ENCODE data around the gene FBXO8. TPM values are rescaled to one million over a fixed set of nuclear protein-coding genes. Genes with fewer than 3 reads are reported as not detected.

FBXO8 gene
- total RNA-seq, 2 experiments from 2014 or later: 17.9 to 19.4 TPM

DNA sequence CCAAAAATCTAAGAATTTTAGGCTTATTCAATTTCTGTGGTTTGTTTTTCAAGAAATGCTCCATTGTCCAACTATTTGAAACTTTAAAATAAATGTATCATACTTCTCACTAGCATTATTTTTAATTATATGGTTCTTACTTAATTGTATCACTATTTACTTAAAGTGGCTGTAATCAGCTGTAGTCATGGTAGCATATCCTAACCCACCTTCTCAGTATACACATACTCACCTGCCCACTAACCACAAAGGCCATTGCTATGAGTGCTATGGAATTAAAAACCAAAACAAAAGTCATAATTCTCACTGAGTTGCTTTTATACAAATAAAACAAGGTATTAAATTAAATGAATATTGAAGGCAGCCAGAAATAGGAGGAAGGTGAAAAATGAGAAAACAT is 5.0 kb downstream of the FBXO8 start:
- CTCF ChIA-PET: no interaction called here

DNA sequence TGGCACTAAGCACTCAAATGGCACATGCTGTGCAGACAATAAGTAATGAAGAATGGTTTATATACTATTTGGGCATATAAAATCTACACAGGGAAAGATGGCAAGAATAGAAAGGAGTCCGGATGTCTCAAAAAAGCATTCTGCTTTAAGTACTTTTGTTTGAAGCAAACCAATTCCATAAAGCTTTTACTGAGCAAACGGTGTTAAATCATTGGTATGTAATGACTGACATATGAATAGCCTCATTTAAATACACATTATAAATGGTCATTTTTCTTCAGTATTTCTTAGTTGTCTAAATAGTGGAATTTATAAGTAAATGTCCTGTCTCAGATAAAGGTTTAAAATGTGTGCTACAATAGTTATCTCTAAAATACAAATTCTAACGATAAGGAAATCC is 6.0 kb downstream of the FBXO8 start:
- H3K4me1 Mint-ChIP-seq (ENCODE audit: low read depth): peaks cover 84% of the 10 kb centered on the region

More for the DNA sequence above, 5.0 kb downstream of the FBXO8 start:
- POLR2A ChIA-PET: interaction anchor here (0.7 kb wide), 1 partner anchor 27 kb away, joined by 4 read pairs; no protein-coding TSS in a partner anchor
- H3K27me3 Mint-ChIP-seq: no peaks in the 10 kb centered on the region
- Histone ChIP-seq H3K27ac (ENCODE audit: low read depth in 1 of 2, low read length in 2 of 2) (no peak overlapping the region), H3K4me1 (ENCODE audit: insufficient read depth, low read length) (peaks cover 3% of the 10 kb centered on the region), H3K4me3 (ENCODE audit: low read length) (no peak overlapping the region), H3K27me3 (ENCODE audit: control insufficient read depth in 1 of 2, insufficient read depth in 2 of 2, low read length in 2 of 2) (no peaks in the 10 kb centered on the region), H3K36me3 (ENCODE audit: insufficient read depth, low read length) (peaks cover 7% of the 10 kb centered on the region), H3K9me3 (ENCODE audit: control insufficient read depth in 1 of 2, insufficient read depth in 1 of 2, low read length in 2 of 2) (no peaks in the 10 kb centered on the region)
- H3K36me3 Mint-ChIP-seq (ENCODE audit: low read depth): peaks cover 36% of the 10 kb centered on the region
- H3K27ac Mint-ChIP-seq: no peak overlapping the region
- H3K4me1 Mint-ChIP-seq (ENCODE audit: low read depth): peaks cover 84% of the 10 kb centered on the region
- no peaks in the 10 kb centered on the region for H3K9me3 Mint-ChIP-seq
- no peak for DNase-seq
- intact Hi-C loops (cut with DNase I, micrococcal nuclease): no loop called here
- TF ChIP-seq, protein P1, sequence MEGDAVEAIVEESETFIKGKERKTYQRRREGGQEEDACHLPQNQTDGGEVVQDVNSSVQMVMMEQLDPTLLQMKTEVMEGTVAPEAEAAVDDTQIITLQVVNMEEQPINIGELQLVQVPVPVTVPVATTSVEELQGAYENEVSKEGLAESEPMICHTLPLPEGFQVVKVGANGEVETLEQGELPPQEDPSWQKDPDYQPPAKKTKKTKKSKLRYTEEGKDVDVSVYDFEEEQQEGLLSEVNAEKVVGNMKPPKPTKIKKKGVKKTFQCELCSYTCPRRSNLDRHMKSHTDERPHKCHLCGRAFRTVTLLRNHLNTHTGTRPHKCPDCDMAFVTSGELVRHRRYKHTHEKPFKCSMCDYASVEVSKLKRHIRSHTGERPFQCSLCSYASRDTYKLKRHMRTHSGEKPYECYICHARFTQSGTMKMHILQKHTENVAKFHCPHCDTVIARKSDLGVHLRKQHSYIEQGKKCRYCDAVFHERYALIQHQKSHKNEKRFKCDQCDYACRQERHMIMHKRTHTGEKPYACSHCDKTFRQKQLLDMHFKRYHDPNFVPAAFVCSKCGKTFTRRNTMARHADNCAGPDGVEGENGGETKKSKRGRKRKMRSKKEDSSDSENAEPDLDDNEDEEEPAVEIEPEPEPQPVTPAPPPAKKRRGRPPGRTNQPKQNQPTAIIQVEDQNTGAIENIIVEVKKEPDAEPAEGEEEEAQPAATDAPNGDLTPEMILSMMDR (IDR thresholded peaks at IDR 0.05): no peak
- H3K4me3 Mint-ChIP-seq: no peak overlapping the region
- ATAC-seq (ENCODE audit: poor library complexity): no peak

DNA sequence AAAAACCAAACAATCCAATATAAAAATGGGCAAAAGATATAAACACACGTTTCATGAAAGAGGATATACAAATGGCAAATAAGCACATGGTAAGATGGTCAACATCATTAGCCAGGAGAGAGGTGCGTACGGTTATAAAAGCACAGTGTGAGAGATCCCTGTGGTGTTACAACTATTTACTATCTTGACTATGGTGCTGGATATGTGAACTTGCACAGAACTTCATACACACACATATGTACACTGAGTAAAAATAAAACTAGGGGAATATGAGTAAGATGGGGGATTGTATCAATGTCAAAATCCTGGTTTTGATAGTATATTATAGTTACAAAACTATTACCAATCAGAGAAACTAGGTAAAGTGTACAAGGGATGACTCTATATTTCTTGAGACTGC is 8.4 kb downstream of the FBXO8 start:
- Histone ChIP-seq H3K9me3 (ENCODE audit: control insufficient read depth in 1 of 2, insufficient read depth in 1 of 2, low read length in 2 of 2) (no peaks in the 10 kb centered on the region), H3K36me3 (ENCODE audit: insufficient read depth, low read length) (peaks cover 4% of the 10 kb centered on the region), H3K27me3 (ENCODE audit: control insufficient read depth in 1 of 2, insufficient read depth in 2 of 2, low read length in 2 of 2) (no peaks in the 10 kb centered on the region), H3K27ac (ENCODE audit: low read depth in 1 of 2, low read length in 2 of 2) (no peak overlapping the region), H3K4me1 (ENCODE audit: insufficient read depth, low read length) (peaks cover 2% of the 10 kb centered on the region), H3K4me3 (ENCODE audit: low read length) (no peak overlapping the region)
- Mint-ChIP-seq H3K27ac (no peak overlapping the region), H3K27me3 (no peaks in the 10 kb centered on the region), H3K36me3 (ENCODE audit: low read depth) (peaks cover 37% of the 10 kb centered on the region), H3K4me3 (no peak overlapping the region), H3K9me3 (no peaks in the 10 kb centered on the region), H3K4me1 (ENCODE audit: low read depth) (peaks cover 75% of the 10 kb centered on the region)
- intact Hi-C loops (cut with DNase I, micrococcal nuclease): no loop called here
- TF ChIP-seq, protein P1 (IDR thresholded peaks at IDR 0.05): no peak
- ChIA-PET CTCF (no interaction called here), POLR2A (no interaction called here)
- DNase-seq: no peak
- no peak for ATAC-seq (ENCODE audit: poor library complexity)

More for the DNA sequence above, 6.0 kb downstream of the FBXO8 start:
- Histone ChIP-seq H3K4me1 (ENCODE audit: insufficient read depth, low read length) (peaks cover 6% of the 10 kb centered on the region), H3K27ac (ENCODE audit: low read depth in 1 of 2, low read length in 2 of 2) (no peak overlapping the region), H3K4me3 (ENCODE audit: low read length) (no peak overlapping the region), H3K36me3 (ENCODE audit: insufficient read depth, low read length) (peaks cover 7% of the 10 kb centered on the region), H3K27me3 (ENCODE audit: control insufficient read depth in 1 of 2, insufficient read depth in 2 of 2, low read length in 2 of 2) (no peaks in the 10 kb centered on the region), H3K9me3 (ENCODE audit: control insufficient read depth in 1 of 2, insufficient read depth in 1 of 2, low read length in 2 of 2) (no peaks in the 10 kb centered on the region)
- intact Hi-C loops (cut with DNase I, micrococcal nuclease): no loop called here
- TF ChIP-seq, protein P1 (IDR thresholded peaks at IDR 0.05): no peak
- no peak for DNase-seq
- peaks cover 32% of the 10 kb centered on the region for H3K36me3 Mint-ChIP-seq (ENCODE audit: low read depth)
- no peaks in the 10 kb centered on the region for H3K9me3 Mint-ChIP-seq
- ChIA-PET CTCF (no interaction called here), POLR2A (no interaction called here)
- H3K27ac Mint-ChIP-seq: no peak overlapping the region
- ATAC-seq (ENCODE audit: poor library complexity): no peak
- H3K27me3 Mint-ChIP-seq: no peaks in the 10 kb centered on the region
- no peak overlapping the region for H3K4me3 Mint-ChIP-seq

Data from CD4-positive, alpha-beta T cell (primary cell).